GM10266 (cell line): ENCODE data around the gene ALG3.

Experiments used
- DNase-seq: peaks from one replicate; pipeline ENCODE4 v3.0.0; 2012; ENCODE audit errors: extremely low spot score
- TF ChIP-seq, protein P1 (sequence below): IDR thresholded peaks from 2 replicates; pipeline ENCODE4 v1.5.1; 2012; ENCODE audit warnings: mild to moderate bottlenecking, low read depth; ENCODE audit not compliant: control insufficient read depth, insufficient read depth; ENCODE audit errors: missing control alignments

The ALG3 gene

DNA sequence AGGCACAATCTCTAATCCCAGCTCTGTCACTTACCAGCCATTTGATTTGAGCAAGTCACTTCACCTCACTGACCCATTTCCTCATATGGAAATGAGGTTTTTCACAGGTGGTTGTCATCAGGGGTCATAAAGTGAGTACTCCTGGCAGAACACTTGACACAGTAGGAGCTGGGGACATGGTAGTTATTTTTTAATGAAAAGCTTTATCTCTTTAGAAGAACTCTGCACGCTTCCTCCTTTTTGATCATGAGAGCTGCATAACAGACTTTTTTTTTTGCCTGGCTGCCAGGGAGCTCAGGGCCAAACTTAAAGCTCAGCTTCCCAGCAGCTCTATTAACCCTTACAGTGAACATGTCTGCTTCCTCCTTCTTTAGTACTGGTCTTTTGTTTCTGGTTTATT, 11.0 kb downstream of the ALG3 start:
- no peak for DNase-seq
- TF ChIP-seq, protein P1, sequence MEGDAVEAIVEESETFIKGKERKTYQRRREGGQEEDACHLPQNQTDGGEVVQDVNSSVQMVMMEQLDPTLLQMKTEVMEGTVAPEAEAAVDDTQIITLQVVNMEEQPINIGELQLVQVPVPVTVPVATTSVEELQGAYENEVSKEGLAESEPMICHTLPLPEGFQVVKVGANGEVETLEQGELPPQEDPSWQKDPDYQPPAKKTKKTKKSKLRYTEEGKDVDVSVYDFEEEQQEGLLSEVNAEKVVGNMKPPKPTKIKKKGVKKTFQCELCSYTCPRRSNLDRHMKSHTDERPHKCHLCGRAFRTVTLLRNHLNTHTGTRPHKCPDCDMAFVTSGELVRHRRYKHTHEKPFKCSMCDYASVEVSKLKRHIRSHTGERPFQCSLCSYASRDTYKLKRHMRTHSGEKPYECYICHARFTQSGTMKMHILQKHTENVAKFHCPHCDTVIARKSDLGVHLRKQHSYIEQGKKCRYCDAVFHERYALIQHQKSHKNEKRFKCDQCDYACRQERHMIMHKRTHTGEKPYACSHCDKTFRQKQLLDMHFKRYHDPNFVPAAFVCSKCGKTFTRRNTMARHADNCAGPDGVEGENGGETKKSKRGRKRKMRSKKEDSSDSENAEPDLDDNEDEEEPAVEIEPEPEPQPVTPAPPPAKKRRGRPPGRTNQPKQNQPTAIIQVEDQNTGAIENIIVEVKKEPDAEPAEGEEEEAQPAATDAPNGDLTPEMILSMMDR, result no peak

DNA sequence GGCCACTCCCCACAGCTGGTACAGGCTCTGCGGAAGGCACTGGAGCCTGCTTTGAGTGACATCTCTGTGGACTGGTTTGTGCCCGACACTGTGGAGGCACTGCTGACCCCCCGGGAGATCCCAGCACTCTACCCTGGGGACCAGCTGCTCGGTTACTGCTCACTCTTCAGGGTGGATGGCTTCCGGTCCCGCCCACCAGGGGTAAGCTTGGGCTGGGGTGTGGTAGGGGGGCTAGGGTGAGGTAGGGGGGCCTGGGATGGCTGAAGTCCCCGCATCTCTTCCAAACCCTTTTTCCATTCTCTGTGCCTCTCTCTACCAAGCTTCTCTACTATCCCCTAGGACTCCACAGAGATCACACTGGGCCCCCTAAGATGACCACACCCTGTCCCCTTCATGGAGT, 11.6 kb downstream of the ALG3 start:
- no peak for DNase-seq
- TF ChIP-seq, protein P1, result no peak

DNA sequence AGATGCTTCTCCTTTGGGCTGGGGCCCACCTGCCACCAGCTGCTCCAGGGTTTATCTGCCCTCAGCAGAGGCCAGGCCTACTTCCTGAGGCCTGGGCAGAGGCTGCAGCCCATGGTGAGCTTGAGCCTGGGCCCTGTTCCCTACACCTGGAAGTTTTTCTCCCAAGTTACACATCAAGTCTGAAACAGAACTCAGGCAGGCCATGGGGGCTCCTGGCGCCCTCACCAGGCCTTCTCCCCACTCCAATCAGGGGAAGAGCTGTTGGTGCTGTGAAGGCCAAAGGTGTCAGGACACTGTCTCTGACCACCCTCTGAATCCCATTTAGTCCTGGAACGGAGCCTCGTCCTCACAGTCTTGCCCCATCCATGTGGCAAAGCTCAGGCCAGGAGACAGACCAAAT, 12.1 kb downstream of the ALG3 start:
- no peak for DNase-seq
- TF ChIP-seq, protein P1, result no peak

DNA sequence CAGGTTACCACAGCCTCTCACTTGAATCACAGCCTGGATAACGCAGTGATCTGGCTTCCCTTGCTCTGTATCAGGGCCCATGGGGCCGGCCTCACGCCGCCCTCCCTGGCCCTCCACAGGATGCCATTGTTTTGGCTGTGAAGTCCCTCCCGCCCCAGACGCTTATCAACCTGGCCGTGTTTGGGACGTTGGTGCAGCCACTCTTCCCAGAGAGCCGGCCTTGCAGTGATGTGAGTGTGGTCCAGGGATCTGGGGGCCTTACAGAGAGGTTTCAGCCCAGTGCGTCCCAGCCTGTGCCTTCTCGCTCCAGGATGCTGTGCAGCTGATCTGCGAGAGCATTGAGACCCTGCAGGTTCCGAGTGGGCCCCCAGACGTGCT, 12.7 kb downstream of the ALG3 start:
- no peak for DNase-seq
- TF ChIP-seq, protein P1, result no peak

DNA sequence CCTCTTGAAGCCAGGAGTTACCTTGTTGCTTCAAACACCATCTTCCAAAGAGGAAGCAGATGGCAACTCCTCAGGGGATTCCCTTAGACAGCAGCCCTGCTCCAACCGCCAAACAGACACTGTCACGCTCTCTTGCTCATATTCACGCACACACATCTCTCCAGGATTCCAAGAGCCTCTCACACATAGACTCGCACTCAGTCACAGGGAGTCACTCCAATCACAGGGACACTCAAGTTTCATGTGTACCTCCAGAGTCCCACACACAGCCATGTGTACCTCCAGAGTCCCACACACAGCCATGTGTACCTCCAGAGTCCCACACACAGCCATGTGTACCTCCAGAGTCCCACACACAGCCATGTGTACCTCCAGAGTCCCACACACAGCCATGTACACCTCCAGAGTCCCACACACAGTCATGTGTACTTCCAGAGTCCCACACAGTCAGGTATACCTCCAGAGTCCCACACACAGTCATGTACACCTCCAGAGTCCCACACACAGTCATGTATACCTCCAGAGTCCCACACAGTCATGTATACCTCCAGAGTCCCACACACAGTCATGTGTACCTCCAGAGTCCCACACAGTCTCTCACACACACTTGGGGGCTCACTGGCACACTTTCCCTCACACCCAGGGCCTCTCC, 13.3 kb downstream of the ALG3 start:
- TF ChIP-seq, protein P1, result no peak
- DNase-seq, result no peak

DNA sequence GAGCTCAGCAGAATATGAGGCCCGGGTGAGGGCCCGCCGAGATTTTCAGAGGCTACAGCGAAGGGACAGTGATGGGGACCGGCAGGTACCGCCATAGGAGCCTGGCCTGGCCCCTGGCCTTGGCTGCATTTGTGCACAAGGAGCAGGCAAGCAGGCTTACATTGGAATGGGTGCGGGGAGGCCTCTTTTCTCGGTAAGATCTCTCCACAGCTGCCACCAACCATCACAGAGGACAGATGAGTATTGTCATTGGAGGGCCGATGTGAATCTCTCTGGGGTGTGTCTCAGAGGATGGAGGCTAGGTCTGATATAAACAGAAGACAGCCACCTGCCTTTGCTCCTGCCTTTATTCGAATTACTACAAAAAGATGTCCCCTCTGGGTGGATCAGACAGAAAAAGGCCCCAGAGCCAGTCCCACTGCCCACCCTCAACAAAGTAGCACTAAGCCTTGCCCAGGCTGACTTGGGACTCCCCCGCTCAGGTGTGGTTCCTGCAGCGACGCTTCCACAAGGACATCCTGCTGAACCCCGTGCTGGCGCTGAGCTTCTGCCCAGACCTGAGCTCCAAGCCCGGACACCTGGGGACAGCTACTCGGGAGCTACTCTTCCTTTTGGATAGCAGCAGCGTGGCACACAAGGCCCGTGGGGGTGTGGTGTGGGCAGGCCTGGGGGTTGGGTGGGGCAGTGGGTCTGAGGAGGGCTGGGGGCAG, 13.9 kb downstream of the ALG3 start:
- DNase-seq, result no peak
- TF ChIP-seq, protein P1, result no peak

DNA sequence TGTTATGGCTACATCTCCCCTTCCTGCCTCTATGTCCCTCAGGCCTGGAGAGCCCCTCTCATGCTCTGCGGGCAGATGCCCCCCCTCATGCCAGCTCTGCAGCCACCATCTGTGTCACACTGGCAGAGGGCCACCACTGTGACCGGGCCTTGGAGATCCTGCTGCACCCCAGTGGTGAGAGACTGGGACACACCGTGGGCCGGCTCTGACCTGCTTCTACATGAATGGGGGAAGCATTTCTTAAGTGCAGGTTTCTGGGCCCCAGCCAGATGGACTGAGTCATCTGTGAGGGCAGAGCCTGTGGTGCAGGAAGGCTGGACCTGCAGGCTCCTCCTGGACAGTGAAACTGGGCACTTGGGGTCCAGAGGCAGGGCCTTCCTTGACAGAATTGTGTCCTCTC, 14.5 kb downstream of the ALG3 start:
- DNase-seq, result peak; percentile 46
- TF ChIP-seq, protein P1, result no peak
